SK-N-SH (cell line): ENCODE results near the gene METTL9. TPM values are rescaled to one million over a fixed set of nuclear protein-coding genes. Genes with fewer than 3 reads are reported as not detected.

Experiments
- CTCF ChIA-PET: fragments of 300-600, 350-600 bp; formaldehyde crosslinking; extraction: SDS; loops from one replicate; lab custom pipeline; 2021; lab: Yijun Ruan, JAX
- POLR2A ChIA-PET: fragments of 350-600 bp; sonication (Branson Sonifier 250); formaldehyde crosslinking; extraction: SDS; loops from one replicate; lab custom pipeline; 2020; ENCODE audit warnings: antibody characterized with exemption, inconsistent platforms; lab: Yijun Ruan, JAX
- DNase-seq: peaks from one replicate; pipeline ENCODE4 v3.0.0; 2012
- H2AFZ ChIP-seq: fragments of 200-600 bp; sonication (generic); 2 replicates; pipeline ENCODE4 v1.8.1; 2016; ENCODE audit warnings: antibody characterized with exemption, mild to moderate bottlenecking, low read depth
- H3F3A ChIP-seq: fragments of 200-600 bp; sonication (generic); replicated peaks from 2 replicates; pipeline ENCODE3; 2016; ENCODE audit warnings: antibody characterized with exemption, mild to moderate bottlenecking; ENCODE audit not compliant: insufficient read depth
- H3K27ac ChIP-seq, 2 experiments: fragments of 200-500 bp in 1 of 2; fragments of 200-600 bp in 1 of 2; sonication (Bioruptor generic) in 1 of 2; sonication (generic), shearing (Covaris generic) in 1 of 2; 2 replicates each; pipeline versions ENCODE4 v1.5.1 to v1.6.1; 2014 to 2016; ENCODE audit warnings: low read depth in 2 of 2, inconsistent platforms in 1 of 2, low read length in 1 of 2, mild to moderate bottlenecking in 1 of 2, mixed read lengths in 1 of 2
- H3K27me3 ChIP-seq: fragments of 200-600 bp; sonication (generic), shearing (Covaris generic); 2 replicates; pipeline ENCODE4 v1.6.1; 2016; ENCODE audit warnings: mixed run types; ENCODE audit not compliant: insufficient read depth
- H3K36me3 ChIP-seq, 2 experiments: fragments of 200-500 bp in 1 of 2; fragments of 200-600 bp in 1 of 2; sonication (Bioruptor generic) in 1 of 2; sonication (generic) in 1 of 2; replicated peaks in 1 of 2; 2 replicates each; pipeline versions ENCODE3 to v1.5.1; 2014 to 2016; ENCODE audit warnings: low read length in 1 of 2, mild to moderate bottlenecking in 1 of 2; ENCODE audit not compliant: insufficient read depth in 2 of 2, control insufficient read depth in 1 of 2
- H3K4me1 ChIP-seq, 2 experiments: fragments of 200-500 bp in 1 of 2; fragments of 200-600 bp in 1 of 2; sonication (Bioruptor generic) in 1 of 2; sonication (generic), shearing (Covaris generic) in 1 of 2; 2 replicates each; pipeline versions ENCODE4 v1.5.1 to v1.6.1; 2014 to 2016; ENCODE audit warnings: low read depth in 1 of 2, low read length in 1 of 2, mixed run types in 1 of 2; ENCODE audit not compliant: insufficient read depth in 2 of 2, control insufficient read depth in 1 of 2
- H3K4me2 ChIP-seq: fragments of 200-600 bp; sonication (generic), shearing (Covaris generic); 2 replicates; pipeline ENCODE4 v1.6.1; 2017; ENCODE audit warnings: mixed run types
- H3K4me3 ChIP-seq, 2 experiments: fragments of 200-500 bp in 1 of 2; fragments of 200-600 bp in 1 of 2; sonication (Bioruptor generic) in 1 of 2; sonication (generic), shearing (Covaris generic) in 1 of 2; 2 replicates each; pipeline versions ENCODE4 v1.5.1 to v1.8.1; 2014 to 2016; ENCODE audit warnings: low read depth in 2 of 2, inconsistent platforms in 1 of 2, low read length in 1 of 2, mild to moderate bottlenecking in 1 of 2, mixed read lengths in 1 of 2, moderate library complexity in 1 of 2
- H3K79me2 ChIP-seq: fragments of 200-600 bp; sonication (generic); 2 replicates; pipeline ENCODE4 v1.8.1; 2017; ENCODE audit warnings: mild to moderate bottlenecking; ENCODE audit not compliant: insufficient read depth
- H3K9ac ChIP-seq: fragments of 200-600 bp; sonication (generic); 2 replicates; pipeline ENCODE4 v1.6.1; 2017; ENCODE audit warnings: mixed run types
- H3K9me2 ChIP-seq: fragments of 200-600 bp; sonication (generic); 2 replicates; pipeline ENCODE4 v1.6.1; 2017; ENCODE audit warnings: mixed run types
- H3K9me3 ChIP-seq: fragments of 200-600 bp; sonication (generic); 2 replicates; pipeline ENCODE4 v1.6.1; 2017; ENCODE audit warnings: mixed run types, mild to moderate bottlenecking, moderate library complexity
- H4K20me1 ChIP-seq: fragments of 200-600 bp; sonication (generic); 2 replicates; pipeline ENCODE4 v1.6.1; 2017; ENCODE audit warnings: mild to moderate bottlenecking, mixed run types; ENCODE audit not compliant: insufficient read depth
- CHD2 ChIP-seq: fragments of 150-350 bp; IDR thresholded peaks from 2 replicates; pipeline ENCODE4 v1.6.1; 2018; ENCODE audit warnings: low read length; ENCODE audit not compliant: partially characterized antibody
- ELF1 ChIP-seq: IDR thresholded peaks from 2 replicates; pipeline ENCODE4 v1.4.0; 2012
- EP300 ChIP-seq, 2 experiments: IDR thresholded peaks; 2 replicates each; pipeline versions ENCODE4 v1.4.0 to v1.6.1; 2012; ENCODE audit warnings: borderline replicate concordance in 1 of 2, low read depth in 1 of 2, low read length in 1 of 2
- FOSL2 ChIP-seq: IDR thresholded peaks from 2 replicates; pipeline ENCODE4 v1.4.0; 2012; ENCODE audit warnings: low read depth, mild to moderate bottlenecking, moderate library complexity, borderline replicate concordance
- FOXJ3 ChIP-seq: sonication (generic); formaldehyde crosslinking; IDR thresholded peaks from 2 replicates; pipeline ENCODE4 v1.5.1; 2020; ENCODE audit warnings: mild to moderate bottlenecking, missing genetic modification reagents
- FOXM1 ChIP-seq: IDR thresholded peaks from 2 replicates; pipeline ENCODE4 v1.4.0; 2012; ENCODE audit warnings: low read depth, mild to moderate bottlenecking
- GABPA ChIP-seq: IDR thresholded peaks from 2 replicates; pipeline ENCODE4 v1.4.0; 2012; ENCODE audit warnings: low read depth, mild to moderate bottlenecking
- GATA2 ChIP-seq: sonication (generic); formaldehyde crosslinking; IDR thresholded peaks from 2 replicates; pipeline ENCODE4 v1.5.0; 2020; ENCODE audit warnings: mild to moderate bottlenecking, missing genetic modification reagents
- JUND ChIP-seq: IDR thresholded peaks from 2 replicates; pipeline ENCODE4 v1.4.0; 2012
- NRF1 ChIP-seq: IDR thresholded peaks from 2 replicates; pipeline ENCODE4 v1.6.1; 2012; ENCODE audit warnings: low read depth, mild to moderate bottlenecking, low read length
- POLR2AphosphoS5 ChIP-seq: IDR thresholded peaks from 2 replicates; pipeline ENCODE4 v1.6.1; 2012; ENCODE audit warnings: low read depth, low read length
- RXRA ChIP-seq: IDR thresholded peaks from 2 replicates; pipeline ENCODE4 v1.4.0; 2012; ENCODE audit warnings: low read depth, mild to moderate bottlenecking, borderline replicate concordance
- TCF12 ChIP-seq: IDR thresholded peaks from 2 replicates; pipeline ENCODE4 v1.4.0; 2012
- YY1 ChIP-seq: IDR thresholded peaks from 2 replicates; pipeline ENCODE4 v1.4.0; 2012; ENCODE audit warnings: low read depth, mild to moderate bottlenecking
- WGBS: methylation state at CpG from one replicate; pipeline ENCODE4 v1.1.6; 2017; ENCODE audit warnings: low lambda C conversion rate; 5-methylcytosine and 5-hydroxymethylcytosine counted together
- polyA plus RNA-seq, 3 experiments: library from polyadenylated mRNA; depleted of rRNA; stranded (reverse); fragments of >200 nt; gene quantifications; 2 replicates each; pipeline ENCODE4 v1.2.3, GENCODE V29; 2012
- TF ChIP-seq, protein P1 (sequence below): IDR thresholded peaks from 2 replicates; pipeline ENCODE4; 2012
- TF ChIP-seq, protein P2 (sequence below): fragments of 150-350 bp; IDR thresholded peaks from 2 replicates; pipeline ENCODE4 v1.6.1; 2017; ENCODE audit warnings: antibody characterized with exemption, low read length, low read depth, borderline replicate concordance
- TF ChIP-seq, protein P3 (sequence below): IDR thresholded peaks from 2 replicates; pipeline ENCODE4 v1.4.0; 2012; ENCODE audit warnings: low read depth
- TF ChIP-seq, protein P4 (sequence below): IDR thresholded peaks from 2 replicates; pipeline ENCODE4 v1.4.0; 2012; ENCODE audit warnings: low read depth, borderline replicate concordance
- TF ChIP-seq, protein P5 (sequence below): fragments of 200-600 bp; sonication (generic); IDR thresholded peaks from 2 replicates; pipeline ENCODE4 v1.6.1; 2017; ENCODE audit warnings: antibody characterized with exemption, mild to moderate bottlenecking, moderate library complexity

Gene METTL9
- polyA plus RNA-seq, 1 of the 3 experiments (the other 2 are of a cell fraction): 70.7 TPM

DNA sequence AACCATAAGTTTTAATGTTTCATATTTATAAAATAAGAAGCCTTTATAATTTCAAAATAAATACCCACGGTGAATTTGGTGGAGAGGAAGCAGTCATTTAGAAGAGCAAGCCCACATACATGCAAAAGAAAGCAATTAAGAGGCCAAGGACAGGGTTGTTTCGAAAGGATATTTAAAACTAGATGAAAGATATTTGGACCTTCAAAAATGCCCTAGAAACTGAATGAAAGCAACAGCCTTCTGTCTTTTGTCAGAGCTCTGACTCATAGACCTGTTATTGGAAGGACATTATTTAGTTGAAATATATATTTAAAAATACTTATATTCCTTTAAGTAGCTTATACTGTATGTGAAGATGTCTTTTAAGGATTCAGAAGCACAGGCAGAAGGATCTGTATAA is 8.6 kb upstream of the METTL9 start:
- no peaks in the 10 kb centered on the region for H4K20me1 ChIP-seq
- ChIA-PET CTCF (interaction anchor here (1.7 kb wide), 1 partner anchor 50 kb away, joined by 5 read pairs; no protein-coding TSS in a partner anchor), POLR2A (no interaction called here)
- H3K4me1 ChIP-seq: 0 out of 4 replicates have a peak, but pooled peaks cover 0 to 4% of the 10 kb centered on the region in 2 experiments
- no peak overlapping the region; the same call in 1 of the 2 replicates for H2AFZ ChIP-seq
- no peaks in the 10 kb centered on the region for H3K36me3 ChIP-seq
- DNase-seq: no peak
- no peak overlapping the region for H3K4me3 ChIP-seq
- no peaks in the 10 kb centered on the region for H3K9me2 ChIP-seq
- WGBS: 30% methylated on average over 2 of the region's 2 CpGs
- TF ChIP-seq FOXM1: no peak
- TF ChIP-seq JUND: peak; percentile 25; the same call in 1 of the 2 replicates
- TF ChIP-seq, protein P1, sequence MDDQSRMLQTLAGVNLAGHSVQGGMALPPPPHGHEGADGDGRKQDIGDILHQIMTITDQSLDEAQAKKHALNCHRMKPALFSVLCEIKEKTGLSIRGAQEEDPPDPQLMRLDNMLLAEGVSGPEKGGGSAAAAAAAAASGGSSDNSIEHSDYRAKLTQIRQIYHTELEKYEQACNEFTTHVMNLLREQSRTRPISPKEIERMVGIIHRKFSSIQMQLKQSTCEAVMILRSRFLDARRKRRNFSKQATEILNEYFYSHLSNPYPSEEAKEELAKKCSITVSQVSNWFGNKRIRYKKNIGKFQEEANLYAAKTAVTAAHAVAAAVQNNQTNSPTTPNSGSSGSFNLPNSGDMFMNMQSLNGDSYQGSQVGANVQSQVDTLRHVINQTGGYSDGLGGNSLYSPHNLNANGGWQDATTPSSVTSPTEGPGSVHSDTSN: peak; percentile 22; the same call in 1 of the 2 replicates
- peak; percentile 68 for TF ChIP-seq TCF12
- H3K27ac ChIP-seq: peak overlapping the region in 1 of 2 experiments; percentile 64; a peak in 3 of 4 replicates
- no peaks in the 10 kb centered on the region for H3K27me3 ChIP-seq
- peak overlapping the region; percentile 45; the same call in 1 of the 2 replicates for H3K4me2 ChIP-seq
- no peak overlapping the region for H3K9ac ChIP-seq
- peaks cover 7% of the 10 kb centered on the region for H3F3A ChIP-seq
- no peaks in the 10 kb centered on the region for H3K9me3 ChIP-seq
- H3K79me2 ChIP-seq: no peaks in the 10 kb centered on the region

DNA sequence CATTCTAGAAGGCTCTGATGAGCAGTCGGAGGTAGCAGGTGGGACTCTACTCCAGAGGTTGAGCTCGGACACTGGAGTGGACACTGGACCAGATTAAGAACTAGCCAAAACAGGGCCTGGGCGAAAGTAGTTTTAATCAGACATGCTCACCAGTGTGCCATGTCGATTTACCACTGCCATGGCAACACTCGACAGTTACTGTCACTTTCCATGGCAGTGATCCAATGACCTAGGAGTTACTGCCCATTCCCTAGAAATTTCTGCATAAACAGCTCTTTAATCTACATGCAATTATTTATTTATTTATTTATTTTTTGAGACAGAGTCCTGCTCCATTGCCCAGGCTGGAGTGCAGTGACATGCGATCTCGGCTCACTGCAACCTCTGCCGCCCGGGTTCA is 7.2 kb upstream of the METTL9 start:
- H3K9me3 ChIP-seq: no peaks in the 10 kb centered on the region
- H3K27ac ChIP-seq: no peak overlapping the region
- no peak overlapping the region for H3K4me2 ChIP-seq
- WGBS: 89% methylated on average over 9 of the region's 9 CpGs
- H3K79me2 ChIP-seq: no peaks in the 10 kb centered on the region
- H3K9me2 ChIP-seq: no peaks in the 10 kb centered on the region
- H3K27me3 ChIP-seq: no peaks in the 10 kb centered on the region
- ChIA-PET POLR2A (no interaction called here), CTCF (interaction anchor here (1.0 to 3.7 kb wide), 5 partner anchors 8 to 117 kb away, joined by 3 to 18 read pairs (median 5); no protein-coding TSS in a partner anchor)
- H3K36me3 ChIP-seq: no peaks in the 10 kb centered on the region
- no peak overlapping the region for H3K4me3 ChIP-seq
- H3K9ac ChIP-seq: no peak overlapping the region
- H4K20me1 ChIP-seq: no peaks in the 10 kb centered on the region
- no peak for DNase-seq
- H2AFZ ChIP-seq: no peak overlapping the region
- H3K4me1 ChIP-seq: 0 out of 4 replicates have a peak, but pooled peaks cover 0 to 4% of the 10 kb centered on the region in 2 experiments
- H3F3A ChIP-seq: peaks cover 7% of the 10 kb centered on the region
- TF ChIP-seq, protein P1: no peak
- TF ChIP-seq GATA2 (CRISPR knock-in tag) (no peak), GABPA (no peak), ELF1 (no peak), JUND (no peak), EP300 (IDR thresholded peaks at IDR 0.05; ENCODE audit: borderline replicate concordance in 1 of 2, low read depth in 1 of 2, low read length in 1 of 2) (no peak), CHD2 (no peak), FOSL2 (no peak), YY1 (no peak), RXRA (no peak), FOXJ3 (CRISPR knock-in tag) (no peak), POLR2AphosphoS5 (no peak), NRF1 (no peak)
- TF ChIP-seq, protein P2, sequence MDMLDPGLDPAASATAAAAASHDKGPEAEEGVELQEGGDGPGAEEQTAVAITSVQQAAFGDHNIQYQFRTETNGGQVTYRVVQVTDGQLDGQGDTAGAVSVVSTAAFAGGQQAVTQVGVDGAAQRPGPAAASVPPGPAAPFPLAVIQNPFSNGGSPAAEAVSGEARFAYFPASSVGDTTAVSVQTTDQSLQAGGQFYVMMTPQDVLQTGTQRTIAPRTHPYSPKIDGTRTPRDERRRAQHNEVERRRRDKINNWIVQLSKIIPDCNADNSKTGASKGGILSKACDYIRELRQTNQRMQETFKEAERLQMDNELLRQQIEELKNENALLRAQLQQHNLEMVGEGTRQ: no peak
- TF ChIP-seq, protein P3, sequence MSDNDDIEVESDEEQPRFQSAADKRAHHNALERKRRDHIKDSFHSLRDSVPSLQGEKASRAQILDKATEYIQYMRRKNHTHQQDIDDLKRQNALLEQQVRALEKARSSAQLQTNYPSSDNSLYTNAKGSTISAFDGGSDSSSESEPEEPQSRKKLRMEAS: no peak
- TF ChIP-seq, protein P4, sequence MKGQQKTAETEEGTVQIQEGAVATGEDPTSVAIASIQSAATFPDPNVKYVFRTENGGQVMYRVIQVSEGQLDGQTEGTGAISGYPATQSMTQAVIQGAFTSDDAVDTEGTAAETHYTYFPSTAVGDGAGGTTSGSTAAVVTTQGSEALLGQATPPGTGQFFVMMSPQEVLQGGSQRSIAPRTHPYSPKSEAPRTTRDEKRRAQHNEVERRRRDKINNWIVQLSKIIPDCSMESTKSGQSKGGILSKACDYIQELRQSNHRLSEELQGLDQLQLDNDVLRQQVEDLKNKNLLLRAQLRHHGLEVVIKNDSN: no peak
- TF ChIP-seq, protein P5, sequence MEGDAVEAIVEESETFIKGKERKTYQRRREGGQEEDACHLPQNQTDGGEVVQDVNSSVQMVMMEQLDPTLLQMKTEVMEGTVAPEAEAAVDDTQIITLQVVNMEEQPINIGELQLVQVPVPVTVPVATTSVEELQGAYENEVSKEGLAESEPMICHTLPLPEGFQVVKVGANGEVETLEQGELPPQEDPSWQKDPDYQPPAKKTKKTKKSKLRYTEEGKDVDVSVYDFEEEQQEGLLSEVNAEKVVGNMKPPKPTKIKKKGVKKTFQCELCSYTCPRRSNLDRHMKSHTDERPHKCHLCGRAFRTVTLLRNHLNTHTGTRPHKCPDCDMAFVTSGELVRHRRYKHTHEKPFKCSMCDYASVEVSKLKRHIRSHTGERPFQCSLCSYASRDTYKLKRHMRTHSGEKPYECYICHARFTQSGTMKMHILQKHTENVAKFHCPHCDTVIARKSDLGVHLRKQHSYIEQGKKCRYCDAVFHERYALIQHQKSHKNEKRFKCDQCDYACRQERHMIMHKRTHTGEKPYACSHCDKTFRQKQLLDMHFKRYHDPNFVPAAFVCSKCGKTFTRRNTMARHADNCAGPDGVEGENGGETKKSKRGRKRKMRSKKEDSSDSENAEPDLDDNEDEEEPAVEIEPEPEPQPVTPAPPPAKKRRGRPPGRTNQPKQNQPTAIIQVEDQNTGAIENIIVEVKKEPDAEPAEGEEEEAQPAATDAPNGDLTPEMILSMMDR: no peak
